ENCODE data around the gene KRTAP10-2.

KRTAP10-2 gene

DNA sequence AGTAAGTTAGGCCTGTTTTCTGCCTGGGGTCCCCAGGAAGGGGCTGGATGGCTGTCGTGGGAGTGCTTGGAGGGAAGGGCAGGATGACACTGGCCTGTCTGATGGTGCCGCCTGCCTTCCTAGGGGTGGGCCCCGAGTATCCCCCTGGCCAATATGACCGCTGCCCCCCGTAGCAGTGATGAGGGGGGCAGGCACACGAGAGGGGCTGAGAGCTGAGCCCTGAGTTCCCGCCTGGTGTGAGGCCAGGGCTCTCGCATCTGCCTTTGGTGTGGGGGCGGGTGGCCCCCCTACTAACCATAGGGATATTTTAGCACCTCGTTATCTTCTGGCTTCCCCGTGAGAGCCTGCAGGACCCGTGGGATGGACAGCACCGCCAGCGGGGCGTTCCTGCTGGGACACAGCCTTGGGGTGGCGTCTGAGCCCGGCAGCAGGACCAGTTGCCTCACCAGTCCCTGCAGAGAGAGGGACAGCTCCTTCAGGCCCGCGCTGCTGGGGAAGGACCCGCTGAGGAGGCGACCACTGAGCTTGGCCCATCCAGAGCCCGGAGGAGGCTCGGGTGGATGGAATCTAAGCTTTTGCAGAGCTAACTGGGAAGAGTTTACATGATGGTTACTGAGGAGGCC lies 21.7 kb downstream of the KRTAP10-2 start:
- TF ChIP-seq, protein P1, sequence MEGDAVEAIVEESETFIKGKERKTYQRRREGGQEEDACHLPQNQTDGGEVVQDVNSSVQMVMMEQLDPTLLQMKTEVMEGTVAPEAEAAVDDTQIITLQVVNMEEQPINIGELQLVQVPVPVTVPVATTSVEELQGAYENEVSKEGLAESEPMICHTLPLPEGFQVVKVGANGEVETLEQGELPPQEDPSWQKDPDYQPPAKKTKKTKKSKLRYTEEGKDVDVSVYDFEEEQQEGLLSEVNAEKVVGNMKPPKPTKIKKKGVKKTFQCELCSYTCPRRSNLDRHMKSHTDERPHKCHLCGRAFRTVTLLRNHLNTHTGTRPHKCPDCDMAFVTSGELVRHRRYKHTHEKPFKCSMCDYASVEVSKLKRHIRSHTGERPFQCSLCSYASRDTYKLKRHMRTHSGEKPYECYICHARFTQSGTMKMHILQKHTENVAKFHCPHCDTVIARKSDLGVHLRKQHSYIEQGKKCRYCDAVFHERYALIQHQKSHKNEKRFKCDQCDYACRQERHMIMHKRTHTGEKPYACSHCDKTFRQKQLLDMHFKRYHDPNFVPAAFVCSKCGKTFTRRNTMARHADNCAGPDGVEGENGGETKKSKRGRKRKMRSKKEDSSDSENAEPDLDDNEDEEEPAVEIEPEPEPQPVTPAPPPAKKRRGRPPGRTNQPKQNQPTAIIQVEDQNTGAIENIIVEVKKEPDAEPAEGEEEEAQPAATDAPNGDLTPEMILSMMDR (IDR thresholded peaks at IDR 0.05; ENCODE audit: low read depth, low read length, missing control alignments): no peak
- DNase-seq (ENCODE audit: extremely low read depth, low read depth): no peak
- H3K4me3 ChIP-seq (replicated peaks; ENCODE audit: low read depth, low read length): no peak overlapping the region

DNA sequence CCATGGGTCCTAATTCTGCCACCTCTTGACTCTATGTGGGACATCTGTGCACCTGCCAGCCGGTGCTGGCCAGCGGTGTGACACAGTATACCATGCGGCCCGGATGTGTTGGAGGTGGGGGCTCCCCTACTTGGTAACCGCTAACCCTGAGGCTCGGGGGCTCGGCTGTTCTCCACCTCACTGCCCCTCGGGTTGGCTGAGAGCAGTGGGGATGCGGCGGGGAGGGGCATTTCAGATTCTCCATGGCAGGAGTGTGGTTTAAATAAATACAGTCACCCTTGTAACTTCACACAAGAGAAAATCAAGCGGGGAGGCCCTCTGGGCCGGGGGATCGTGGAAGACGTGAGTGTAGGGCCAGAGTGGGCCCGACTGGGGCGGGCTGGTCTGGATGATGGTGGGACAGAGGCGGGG lies 22.3 kb downstream of the KRTAP10-2 start:
- H3K4me3 ChIP-seq (replicated peaks; ENCODE audit: low read depth, low read length): no peak overlapping the region
- no peak for DNase-seq (ENCODE audit: extremely low read depth, low read depth)
- TF ChIP-seq, protein P1 (IDR thresholded peaks at IDR 0.05; ENCODE audit: low read depth, low read length, missing control alignments): no peak

DNA sequence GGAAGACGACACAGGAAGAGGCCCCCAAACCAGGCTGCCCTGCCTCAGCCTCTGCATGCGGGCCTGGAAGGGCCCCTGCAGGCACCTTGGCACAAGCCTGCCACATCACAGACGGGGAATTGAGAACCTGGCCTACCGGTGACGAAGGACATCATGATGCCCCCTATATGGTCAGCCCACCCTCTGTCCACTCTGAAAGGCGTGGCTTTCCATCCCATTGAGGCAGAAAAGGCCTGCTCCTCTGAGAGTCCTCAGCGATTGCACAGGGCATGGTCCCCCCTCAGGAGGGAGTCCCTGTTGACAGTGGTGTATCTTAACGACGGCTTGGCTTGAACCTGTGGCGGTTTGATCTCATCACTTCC lies 22.7 kb downstream of the KRTAP10-2 start:
- no peak overlapping the region for H3K4me3 ChIP-seq (replicated peaks; ENCODE audit: low read depth, low read length)
- no peak for DNase-seq (ENCODE audit: extremely low read depth, low read depth)
- TF ChIP-seq, protein P1 (IDR thresholded peaks at IDR 0.05; ENCODE audit: low read depth, low read length, missing control alignments): no peak

DNA sequence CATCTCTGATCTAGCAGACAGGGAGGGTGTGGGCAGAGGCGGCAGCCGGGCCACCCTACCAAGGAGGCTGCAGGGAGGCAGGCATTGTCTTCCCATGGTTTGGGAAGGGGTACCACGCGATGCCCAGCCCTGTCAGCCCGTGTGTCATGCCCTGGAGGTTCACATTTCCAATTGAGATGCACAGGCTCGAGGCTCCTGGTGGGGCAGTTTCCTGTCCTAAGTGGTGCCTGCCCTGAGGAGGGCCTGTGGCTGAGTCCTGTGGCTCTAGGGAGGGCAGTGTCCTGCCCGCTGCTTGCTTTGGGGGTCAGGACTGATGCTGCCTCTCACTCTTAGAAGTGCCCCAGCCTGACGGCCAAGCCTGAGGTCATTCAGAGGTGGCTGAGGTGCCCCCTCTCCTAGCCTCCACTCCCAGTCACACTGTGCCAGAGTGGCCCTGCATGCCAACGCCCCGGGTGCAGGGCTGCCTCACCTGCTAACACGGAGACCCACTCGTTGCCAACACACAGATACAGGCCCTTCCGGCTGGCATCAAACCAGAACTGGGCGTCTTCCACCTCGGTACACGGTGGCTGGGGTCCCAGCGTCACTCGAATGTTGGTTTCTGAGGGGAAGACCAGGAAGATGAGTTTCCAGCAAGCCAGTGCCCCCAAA lies 23.2 kb downstream of the KRTAP10-2 start:
- TF ChIP-seq, protein P1 (IDR thresholded peaks at IDR 0.05; ENCODE audit: low read depth, low read length, missing control alignments): no peak
- H3K4me3 ChIP-seq (replicated peaks; ENCODE audit: low read depth, low read length): no peak overlapping the region
- DNase-seq (ENCODE audit: extremely low read depth, low read depth): no peak

DNA sequence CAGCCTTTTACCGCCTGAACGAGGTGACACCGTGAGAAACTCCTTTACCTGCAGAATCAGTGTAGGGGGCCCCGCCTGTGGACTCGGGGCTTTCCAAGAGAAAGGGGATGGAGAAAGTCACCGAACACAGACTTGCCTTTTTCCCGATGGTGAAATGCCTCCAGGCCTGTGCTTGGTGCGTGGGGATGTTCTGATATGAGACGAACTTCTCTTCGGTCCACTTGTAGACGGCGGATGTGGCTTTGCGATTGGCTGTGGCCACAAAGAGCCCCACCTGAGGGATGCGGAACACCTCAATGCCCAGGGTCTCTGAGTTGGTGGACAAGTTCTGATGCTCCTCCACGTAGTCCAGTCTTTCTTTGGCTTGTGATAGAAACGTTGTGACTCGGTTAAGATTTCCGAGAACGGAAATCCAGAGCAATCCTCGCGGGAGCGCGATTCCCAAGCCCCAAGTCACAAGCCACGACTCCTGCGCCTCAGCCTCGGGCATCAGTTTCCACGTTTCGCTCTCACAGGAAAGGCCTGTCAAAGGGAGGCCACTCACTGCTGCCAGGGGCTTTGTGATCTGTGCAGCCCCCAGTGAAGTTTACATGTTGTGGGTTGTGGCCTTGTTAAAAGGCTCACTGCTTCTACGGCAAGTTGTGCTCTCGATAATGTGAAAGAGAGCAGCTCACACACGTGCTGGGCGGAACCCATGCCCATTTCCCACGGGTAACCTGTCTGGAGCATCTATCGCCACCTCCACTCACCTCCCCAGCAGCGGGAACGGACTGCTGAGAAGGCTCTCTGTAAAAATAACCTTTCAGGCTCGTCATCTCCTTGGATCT lies 23.9 kb downstream of the KRTAP10-2 start:
- DNase-seq (ENCODE audit: extremely low read depth, low read depth): no peak
- no peak overlapping the region for H3K4me3 ChIP-seq (replicated peaks; ENCODE audit: low read depth, low read length)
- TF ChIP-seq, protein P1 (IDR thresholded peaks at IDR 0.05; ENCODE audit: low read depth, low read length, missing control alignments): no peak

DNA sequence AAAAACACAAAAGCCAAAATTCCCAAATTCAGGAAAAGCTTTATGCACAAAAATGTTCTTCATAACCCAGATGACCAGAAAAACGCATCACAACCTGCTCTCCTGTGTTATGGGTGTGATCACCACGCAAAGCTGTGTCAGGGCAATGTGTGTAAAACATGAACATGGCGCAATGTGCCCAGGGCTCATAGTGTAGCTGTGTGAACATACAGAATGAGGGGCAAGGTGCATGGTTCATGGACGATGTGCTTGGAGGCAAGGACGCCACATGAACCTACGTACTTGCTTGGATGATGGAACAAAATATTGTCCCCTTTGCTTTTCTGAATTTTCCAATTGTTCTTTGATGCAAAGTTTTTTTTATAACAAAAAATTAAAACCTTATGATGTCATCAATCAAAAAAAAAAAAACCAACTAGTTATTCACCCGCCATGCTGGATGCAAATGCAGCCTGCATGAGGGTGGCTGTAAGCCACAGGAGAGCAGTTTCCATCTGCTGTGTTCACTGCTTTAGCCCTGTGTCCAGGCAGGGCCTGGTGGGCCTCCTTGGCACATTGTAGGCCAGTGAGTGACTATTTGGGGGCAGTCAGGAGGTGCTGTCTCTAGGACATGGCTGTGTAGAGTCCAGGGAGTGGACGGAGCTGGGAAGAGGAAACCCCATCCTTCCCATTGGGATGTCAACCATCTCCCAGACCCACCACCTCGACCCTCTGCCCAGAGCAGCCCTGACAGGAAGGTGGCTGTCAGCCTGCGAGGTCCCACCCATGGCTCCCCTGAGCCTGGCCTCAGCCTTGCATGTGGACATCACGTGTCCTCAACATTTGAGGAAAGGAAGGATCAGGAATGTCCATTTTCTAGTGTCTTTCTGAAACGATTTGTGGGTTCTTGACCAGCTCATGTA lies 25.0 kb downstream of the KRTAP10-2 start:
- TF ChIP-seq, protein P1 (IDR thresholded peaks at IDR 0.05; ENCODE audit: low read depth, low read length, missing control alignments): no peak
- no peak for DNase-seq (ENCODE audit: extremely low read depth, low read depth)

More for the DNA sequence above, 25.0 kb downstream of the KRTAP10-2 start:
- no peak overlapping the region for H3K4me3 ChIP-seq (replicated peaks; ENCODE audit: low read depth, low read length)

Measured in HFF-Myc (cell line).